ENCODE measurements around the gene TRAP1.

DNA sequence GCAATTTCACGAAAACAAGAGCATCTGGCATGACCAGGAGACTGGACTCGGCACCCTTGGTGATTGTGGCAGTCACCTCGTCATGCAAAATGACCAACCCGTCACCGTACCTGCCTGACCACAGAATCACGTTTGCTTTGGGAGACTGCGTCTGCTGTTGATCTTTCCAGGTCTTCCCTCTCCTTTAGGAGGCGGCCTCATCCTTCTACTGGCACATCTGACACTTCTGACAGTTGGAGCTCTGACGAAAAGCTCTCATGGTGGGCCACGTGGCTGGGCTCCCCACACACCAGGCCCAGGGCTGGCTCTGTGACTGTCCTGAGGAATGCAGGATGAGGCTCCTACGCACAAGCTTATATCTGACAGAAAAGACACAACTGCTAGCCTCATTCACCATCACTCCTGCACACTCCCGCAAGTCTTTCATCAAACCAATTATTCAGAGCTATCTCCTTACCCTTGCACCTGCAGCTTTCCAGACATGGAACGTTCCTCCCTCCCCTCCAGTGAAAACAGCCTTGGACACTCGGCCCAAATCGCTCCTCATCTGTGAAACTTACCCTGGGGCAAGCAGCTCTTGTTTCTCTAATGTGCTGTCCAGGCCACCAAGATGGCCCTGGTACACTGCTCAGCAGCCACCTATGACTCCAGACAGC, 3.6 kb downstream of the TRAP1 start:
- TF ChIP-seq, protein P1, sequence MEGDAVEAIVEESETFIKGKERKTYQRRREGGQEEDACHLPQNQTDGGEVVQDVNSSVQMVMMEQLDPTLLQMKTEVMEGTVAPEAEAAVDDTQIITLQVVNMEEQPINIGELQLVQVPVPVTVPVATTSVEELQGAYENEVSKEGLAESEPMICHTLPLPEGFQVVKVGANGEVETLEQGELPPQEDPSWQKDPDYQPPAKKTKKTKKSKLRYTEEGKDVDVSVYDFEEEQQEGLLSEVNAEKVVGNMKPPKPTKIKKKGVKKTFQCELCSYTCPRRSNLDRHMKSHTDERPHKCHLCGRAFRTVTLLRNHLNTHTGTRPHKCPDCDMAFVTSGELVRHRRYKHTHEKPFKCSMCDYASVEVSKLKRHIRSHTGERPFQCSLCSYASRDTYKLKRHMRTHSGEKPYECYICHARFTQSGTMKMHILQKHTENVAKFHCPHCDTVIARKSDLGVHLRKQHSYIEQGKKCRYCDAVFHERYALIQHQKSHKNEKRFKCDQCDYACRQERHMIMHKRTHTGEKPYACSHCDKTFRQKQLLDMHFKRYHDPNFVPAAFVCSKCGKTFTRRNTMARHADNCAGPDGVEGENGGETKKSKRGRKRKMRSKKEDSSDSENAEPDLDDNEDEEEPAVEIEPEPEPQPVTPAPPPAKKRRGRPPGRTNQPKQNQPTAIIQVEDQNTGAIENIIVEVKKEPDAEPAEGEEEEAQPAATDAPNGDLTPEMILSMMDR (IDR thresholded peaks at IDR 0.05; ENCODE audit: low read length): no peak
- TF ChIP-seq EZH2 (IDR thresholded peaks at IDR 0.05; ENCODE audit: borderline replicate concordance, low read length): no peak

Measured in OCI-LY1 (cell line).